ENCODE data around the gene UBE2O.

UBE2O gene

DNA sequence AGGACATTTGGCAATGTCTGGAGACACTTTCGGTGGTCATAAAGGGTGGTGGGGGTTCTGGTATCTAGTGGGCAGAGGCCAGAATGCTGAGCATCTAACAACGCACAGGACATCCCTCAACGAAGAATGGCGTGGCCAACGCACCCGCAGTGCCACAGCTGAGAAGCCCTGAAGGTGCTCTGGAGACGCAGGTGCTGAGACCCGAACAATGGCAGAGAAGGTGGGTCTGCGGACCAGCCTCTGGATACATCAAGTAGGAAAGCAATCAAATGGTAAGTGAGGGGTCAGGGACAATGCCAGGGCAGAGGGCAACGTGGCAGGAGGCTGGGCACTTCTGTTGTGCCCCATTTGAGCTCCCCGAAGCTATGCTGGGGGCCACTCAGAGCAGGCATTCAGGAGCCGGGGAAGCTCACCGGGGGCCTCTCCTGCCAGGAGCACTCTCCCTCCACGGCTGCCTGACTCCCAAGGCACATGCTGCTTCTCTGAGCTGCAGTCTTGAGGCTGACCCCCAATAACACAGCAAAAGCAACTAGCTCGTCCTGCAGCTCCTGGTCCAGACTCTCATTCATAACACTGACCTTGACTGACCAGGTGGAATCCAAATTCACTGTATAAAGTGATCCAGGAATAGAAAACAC is 42.5 kb downstream of the UBE2O start:
- no peak for DNase-seq

DNA sequence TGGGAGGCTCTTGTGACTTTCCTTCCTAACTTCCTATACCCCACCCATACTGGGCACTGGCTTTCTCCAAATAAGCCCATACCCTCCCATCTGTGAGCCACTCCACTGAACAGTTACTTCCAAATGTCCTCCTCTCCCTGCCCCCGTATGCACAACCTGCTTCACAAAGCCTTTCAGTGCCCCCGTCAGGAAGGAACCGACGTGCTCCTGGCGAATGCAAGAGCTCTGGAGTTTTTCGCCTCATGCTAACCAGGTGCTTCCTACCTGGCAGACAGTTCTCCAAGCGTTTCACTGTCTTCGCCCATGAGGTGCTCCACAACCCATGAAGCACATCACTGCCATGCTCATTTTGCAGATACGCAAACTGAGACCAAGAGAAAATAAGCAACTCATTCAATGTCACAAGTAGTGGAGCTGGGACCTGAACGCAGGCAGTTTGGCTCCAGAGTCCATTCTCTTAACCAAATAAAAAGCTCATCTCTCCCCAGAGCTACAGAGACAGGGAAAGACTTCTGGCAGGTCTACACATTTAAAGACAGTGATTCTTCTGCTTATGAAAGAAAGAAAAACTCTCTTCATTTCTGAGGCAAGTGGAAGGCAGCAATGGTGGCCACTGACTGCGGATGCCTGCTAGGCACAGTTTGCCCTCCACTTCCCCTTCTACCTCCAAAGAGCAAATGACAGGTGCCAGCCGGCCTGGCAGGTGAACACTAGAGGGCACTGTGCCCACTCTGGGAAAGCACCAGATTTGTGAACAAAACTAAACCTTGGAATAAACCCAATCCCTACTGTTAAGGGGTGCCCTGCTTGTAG is 44.7 kb downstream of the UBE2O start:
- peak; percentile 73 for DNase-seq

DNA sequence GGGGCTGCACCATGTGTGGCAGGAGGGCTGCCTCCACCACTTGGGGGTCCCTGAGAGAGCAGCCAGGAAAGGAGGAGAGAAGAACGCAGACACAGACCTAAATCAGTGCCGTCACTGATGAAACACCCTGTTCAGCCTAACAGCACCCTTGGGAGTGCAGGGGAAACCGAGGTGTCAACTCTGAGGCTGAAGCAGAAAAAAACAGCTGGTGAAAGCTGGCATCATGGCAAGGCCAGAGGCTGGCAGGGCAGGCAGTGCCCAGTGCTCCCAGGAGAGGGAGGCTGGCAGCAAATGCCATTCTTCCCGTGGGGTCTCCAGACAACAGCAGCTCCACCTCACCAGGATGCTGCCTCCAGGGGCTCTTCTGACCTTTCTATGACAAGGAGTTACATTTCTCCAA is 45.4 kb downstream of the UBE2O start:
- no peak for DNase-seq

- DNase-seq = no peak
Observed at GRCh38 chr17:76405967-76406647, 46.8 kb downstream of the UBE2O start.

DNA sequence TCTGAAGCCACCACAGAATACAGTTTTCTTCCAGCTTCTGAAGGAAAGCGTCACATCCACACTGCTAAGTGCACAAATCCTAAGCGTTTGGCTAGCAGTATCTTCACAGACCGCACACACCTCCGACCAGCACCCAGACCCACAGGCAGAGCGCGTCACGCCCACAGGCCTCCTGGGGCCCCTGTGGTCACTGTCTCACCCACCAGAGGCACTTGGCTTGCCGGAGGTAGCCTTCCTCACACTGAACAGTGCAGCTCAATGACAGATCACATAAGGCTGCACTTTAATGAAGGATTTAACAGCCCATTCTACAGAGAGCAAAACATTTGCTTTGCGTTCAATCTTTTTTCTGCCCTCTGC is 47.4 kb downstream of the UBE2O start:
- no peak for DNase-seq

GRCh38 chr17:76404976-76405563 is 47.9 kb downstream of the UBE2O start:
- no peak for DNase-seq

DNA sequence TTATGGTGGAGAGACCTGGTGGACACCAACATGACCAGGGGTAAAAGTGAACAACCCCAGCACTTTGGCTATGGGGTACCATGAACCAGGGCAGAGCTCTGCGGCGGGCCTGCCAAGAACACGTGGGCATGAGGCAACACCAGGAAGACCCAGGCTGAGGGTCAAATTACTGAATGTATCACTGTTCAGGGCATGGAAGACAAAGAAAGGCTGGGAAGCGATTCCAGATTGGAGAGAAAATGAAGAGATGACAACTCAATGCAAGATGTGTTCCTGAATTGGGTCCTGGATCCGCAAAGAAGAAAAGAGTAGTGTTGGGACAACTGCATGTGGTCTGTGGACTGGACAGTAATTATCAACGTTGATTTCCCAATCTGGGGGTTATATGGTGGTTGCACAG is 48.7 kb downstream of the UBE2O start:
- DNase-seq = no peak

DNA sequence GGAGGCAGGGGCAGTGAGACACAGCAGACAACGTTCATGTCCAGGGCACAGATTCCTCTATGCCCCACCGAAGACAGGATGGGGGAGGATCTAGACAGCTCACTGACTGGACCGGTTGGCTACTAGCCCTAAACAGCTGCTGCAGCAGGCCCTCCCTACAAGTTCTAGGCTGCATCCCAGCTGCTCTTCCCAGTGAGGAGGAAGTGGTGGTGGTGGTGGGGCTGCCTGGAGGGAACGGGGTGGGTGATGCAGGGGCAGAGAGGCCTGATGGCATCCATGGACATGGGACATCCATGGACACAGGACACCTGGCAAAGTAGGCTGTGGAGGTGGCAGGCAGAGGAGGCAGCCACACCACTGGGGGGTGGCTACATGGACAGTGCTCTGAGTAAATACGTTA is 50.2 kb downstream of the UBE2O start:
- DNase-seq = no peak

DNA sequence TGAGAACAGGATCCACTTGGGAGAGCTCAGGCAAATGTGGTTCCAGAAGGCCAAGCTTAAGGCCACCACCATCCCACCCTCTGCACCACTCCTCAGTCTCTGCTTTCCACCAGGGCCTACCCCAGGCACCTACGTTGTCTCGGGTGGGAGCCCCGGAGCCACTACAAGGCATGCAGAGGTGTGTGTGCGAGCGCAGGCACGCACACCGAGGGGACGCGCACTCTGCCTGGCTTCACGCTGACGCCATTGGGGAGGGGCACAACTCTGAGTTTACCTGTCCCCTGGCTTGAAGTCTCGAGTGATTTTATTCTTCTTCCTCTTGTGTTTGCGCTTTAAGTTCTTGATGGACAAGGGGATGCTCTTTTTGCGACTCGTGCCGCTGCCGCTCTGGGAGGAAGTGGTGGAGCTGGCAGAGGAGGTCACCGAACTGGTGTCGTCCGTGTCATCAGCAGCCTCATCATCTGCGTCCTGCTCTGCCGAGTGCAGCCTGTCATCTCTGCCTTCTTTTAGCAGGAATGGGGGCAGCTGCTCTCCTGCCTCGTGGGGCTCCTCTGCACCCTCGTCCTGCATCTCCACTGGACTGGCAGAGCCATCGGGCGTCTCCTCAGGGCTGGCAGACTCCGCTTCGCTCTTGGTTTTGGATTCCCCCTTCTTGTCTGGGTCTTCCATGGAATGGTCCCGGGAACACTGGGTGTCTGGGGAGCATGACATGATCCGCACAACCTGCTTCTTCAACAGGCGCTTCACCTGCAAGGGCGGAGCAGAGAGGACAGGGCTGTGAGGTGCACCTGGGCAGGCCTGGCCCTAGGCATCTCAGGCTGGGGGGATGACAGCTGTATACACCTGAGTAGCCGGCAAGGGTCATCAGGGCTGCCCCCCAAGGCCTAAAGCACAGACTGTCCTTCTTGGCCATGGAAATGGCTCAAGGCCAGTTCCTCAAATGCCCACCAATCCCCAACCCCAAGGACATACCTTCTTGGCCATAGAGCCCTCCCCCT is 53.5 kb downstream of the UBE2O start:
- no peak for DNase-seq

- no peak for DNase-seq
Observed at GRCh38 chr17:76398523-76399174, 54.3 kb downstream of the UBE2O start.

DNA sequence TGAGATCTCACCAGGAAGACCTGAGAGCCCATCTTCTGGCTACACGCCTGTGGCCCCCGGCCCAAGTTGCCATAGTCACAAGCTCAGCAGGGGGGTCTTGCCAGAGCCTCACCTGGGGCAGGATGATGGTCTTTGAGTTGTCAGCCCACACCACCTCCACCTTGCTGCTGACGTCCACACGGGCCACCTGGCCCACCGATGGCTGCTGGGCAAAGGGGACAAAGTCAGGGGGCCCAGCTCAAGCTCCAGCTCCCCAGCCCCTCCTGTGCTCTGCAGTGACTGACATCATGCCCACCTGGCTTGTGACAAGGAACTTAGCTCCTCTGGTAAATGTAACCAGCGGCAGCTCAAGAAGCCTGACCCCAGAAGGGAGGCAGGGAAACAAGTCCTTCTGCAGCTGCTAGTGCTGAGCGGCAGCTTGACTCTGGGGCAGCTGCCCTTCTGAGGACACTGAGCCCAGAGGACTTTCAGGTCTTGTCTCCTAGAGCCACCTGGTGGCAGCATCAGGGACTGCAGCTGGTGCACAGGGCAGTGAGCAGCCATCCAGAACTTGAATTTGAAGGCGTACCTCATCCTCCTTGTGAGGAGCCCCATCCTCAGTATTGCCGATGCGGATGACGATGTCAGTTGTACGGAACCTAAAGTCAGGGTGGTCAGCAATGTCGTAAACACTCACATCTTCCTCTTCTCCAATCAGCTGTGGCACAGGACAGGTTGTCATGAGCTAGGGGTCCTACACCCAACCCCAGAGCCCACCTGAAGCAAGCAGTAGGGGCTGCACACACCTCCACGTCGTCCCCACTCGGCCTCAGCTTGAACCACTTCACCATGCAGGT is 55.0 kb downstream of the UBE2O start:
- peak; percentile 88 for DNase-seq

DNA sequence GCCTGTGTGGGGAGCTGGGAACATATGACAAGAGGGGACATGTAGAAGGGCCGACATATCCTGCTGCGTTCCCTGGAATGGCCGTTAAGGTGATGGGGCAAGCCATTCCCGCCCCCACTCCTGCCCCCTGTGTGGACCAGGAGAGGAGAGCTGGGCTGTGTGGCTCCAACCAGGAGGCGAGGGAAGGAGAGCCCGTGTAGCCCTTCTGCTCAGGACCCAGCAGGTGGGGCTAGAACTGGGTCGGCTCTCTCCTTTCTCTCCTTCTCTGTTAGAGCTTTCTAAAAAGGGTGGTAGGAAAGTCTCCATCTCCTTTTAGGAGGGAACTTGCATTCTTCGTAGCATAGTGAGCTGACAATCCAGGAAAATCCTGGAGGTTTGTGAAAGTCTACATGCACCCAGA is 55.8 kb downstream of the UBE2O start:
- no peak for DNase-seq

DNA sequence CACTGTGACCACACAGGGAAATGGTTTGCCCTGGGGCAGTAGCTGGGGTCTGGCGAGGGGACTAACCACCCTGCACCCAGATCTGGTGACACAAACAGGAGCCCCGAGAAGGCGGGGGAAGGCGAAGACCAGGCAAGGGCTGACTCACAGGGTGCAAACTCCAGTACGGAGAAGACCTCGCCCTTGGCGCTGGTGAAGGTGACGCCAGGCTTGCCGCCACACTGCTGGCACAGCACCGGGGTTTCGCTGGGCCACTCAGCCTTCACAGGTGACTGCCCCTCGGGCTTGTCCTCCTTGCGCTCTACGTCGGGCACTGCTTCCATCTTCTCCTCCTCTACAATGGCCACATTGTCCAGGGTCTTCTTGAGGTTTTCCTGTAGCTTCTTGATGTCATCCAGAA is 57.0 kb downstream of the UBE2O start:
- no peak for DNase-seq

DNA sequence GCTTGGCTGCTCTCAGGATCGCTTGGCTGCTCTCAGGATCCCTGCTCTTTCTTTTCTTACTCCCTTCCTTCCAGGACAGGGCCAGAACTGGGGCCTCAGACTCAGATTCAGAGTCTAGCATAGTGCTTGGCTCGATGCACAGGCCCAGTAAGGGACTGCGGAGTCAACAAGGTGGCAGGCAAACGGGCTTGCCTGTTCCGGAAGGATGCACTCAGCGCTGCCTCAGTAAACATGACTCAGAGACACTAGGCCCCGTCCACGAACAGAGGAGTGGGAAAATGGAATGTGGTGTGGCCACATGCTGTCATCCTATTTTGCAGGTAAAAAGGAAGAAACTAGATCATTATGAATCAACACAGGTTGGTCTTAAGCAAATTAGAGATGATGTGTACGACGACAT is 58.8 kb downstream of the UBE2O start:
- DNase-seq = no peak

- DNase-seq = no peak
Observed at GRCh38 chr17:76391200-76391715, 61.7 kb downstream of the UBE2O start.

DNA sequence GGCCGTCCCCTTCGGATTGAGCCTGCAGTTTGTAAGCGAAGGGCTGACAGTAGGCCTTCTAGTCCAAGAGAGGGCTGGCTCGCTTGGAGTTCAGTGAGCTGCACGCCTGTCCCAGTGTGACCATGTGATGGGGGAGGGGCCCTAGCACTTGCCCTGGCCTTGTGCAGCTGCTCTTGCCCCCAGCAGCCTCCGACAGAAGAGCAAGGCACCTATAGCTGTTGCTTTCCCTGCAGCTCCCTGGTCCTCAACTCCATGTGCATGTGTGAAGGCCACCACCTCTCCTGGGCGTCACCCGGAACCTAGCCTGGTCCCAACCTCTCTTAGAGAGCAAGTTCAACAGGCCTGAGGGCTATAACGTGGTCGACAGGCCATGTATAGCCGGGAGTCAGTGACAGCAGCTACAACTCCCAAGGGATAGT is 62.9 kb downstream of the UBE2O start:
- no peak for DNase-seq

- no peak for DNase-seq
Observed at GRCh38 chr17:76388966-76389888, 63.7 kb downstream of the UBE2O start.

GRCh38 chr17:76386966-76387765 is 65.8 kb downstream of the UBE2O start:
- DNase-seq = no peak
